ENCODE results near the gene GARIN1A.
"Not testable (repeated sequence)": the region's sequence is repeated elsewhere in the genome, so short reads cannot be mapped to it uniquely, and the experiment has no call there.

GARIN1A gene

DNA sequence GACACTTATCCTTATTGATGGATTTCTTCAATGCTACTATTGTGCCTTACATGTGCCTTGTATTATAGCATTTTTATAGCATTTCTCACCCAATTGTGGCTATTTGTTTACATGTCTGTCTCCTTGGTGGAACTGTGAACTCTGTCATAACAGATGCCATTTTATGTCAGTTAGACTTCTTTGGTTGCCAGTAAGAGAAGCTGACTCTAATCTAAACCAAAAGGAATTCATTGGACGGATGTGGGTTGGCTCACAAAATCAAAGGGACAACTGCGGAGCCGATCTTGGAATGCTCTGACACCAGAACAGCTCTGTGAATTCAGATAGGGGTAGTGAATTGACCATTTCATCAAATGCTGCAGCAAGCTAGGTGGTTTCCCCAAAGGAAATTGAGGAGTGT is 15.0 kb downstream of the GARIN1A start:
- no peak for DNase-seq

GRCh38 chr7:128688492-128688891 is 16.4 kb downstream of the GARIN1A start:
- no peak for DNase-seq

DNA sequence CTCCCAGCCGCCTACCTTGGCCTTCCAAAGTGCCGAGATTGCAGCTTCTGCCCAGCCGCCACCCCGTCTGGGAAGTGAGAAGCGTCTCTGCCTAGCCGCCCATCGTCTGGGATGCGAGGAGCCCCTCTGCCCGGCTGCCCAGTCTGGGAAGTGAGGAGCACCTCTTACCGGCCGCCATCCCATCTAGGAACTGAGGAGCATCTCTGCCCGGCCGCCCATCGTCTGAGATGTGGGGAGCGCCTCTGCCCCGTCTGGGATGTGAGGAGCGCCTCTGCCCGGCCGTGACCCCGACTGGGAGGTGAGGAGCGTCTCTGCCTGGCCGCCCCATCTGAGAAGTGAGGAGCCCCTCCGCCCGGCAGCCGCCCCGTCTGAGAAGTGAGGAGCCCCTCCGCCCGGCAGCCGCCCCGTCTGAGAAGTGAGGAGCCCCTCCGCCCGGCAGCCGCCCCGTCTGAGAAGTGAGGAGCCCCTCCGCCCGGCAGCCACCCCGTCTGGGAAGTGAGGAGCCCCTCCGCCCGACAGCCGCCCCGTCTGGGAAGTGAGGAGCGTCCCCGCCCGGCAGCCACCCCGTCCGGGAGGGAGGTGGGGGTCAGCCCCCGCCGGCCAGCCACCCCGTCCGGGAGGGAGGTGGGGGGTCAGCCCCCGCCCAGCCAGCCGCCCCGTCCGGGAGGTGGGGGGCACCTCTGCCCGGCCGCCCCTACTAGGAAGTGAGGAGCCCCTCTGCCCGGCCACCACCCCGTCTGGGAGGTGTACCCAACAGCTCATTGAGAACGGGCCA is 17.3 kb downstream of the GARIN1A start:
- DNase-seq = not testable (repeated sequence)

DNA sequence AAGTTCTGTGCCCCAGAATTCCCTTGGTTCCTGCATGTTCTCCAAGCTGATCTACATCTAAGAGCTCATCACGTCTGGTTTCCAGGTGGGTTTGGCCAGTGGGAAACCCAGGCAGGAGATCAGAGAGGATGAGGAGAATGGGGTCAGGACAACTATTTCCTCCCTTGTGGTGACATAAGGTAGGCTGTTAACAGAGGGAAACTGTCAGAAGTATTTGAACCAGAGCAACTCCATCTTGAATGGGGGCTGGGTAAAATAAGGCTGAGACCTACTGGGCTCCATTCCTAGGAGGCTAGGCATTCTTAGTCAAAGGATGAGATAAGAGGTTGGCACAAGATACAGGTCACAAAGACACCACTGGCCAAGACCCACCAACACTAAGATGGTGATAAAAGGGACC is 19.1 kb downstream of the GARIN1A start:
- DNase-seq = no peak

DNA sequence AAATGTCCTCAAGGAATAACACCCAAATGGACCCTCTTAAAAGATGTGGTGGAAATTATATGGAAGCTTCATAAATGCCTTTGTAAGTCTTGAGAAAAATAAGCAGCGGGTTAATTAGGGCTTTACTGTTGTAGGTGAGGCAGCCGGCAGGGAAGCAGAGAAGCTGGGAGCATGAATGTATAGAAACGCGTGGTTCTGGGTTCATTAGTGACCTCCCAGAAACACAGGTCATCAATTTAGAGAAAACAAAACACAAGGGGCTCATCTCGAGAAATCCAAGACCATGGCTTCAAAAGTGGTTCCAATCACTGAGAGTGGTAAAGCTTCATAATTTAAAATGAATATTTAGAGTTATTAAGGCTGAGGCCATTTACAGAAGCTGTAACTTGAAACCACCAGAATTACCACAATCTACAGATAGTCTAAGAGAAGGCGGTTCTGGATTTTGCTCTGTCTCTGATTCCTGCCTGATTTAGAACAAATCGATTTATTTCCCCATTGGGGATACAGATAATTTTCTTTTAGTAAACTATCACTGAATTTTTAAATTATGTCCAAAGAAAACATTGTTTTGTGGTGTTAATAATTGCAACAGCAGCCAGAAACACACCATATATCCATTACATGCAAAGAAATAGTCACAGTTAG is 20.7 kb downstream of the GARIN1A start:
- no peak for DNase-seq

- no peak for DNase-seq
These were observed 21.4 kb downstream of the GARIN1A start for GRCh38 chr7:128693373-128694015.

GRCh38 chr7:128694738-128695137 is 22.6 kb downstream of the GARIN1A start:
- DNase-seq = no peak

DNA sequence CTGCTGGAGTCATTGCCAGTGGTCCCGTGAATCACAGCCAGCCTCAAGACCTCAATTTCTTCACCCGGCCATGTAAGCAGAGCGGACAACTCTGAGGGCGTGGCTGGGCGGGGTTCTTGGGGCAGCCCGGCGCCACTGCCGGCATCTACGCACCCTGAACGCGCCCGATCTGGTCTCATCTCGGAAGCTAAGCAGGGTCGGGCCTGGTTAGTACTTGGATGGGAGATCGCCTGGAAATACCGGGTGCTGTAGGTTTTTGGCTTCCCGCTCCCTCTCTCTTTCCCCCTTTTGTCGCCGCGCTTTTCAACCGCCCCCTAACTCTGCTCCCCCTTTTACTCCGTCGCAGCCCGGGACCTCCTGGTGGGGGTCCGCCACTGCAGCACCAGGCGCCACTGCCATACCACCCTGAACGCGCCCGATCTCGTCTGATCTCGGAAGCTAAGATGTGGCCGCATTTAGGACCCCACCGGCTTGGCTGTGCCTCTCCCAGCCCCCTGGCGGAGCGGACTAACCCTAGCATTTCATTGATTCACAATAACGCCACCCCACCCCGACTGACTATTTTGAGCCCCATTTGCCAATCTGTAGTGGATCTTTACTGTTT is 25.3 kb downstream of the GARIN1A start:
- DNase-seq = no peak

- no peak for DNase-seq
These were observed 27.2 kb downstream of the GARIN1A start for GRCh38 chr7:128699196-128699712.

- DNase-seq = no peak
These were observed 27.8 kb downstream of the GARIN1A start for GRCh38 chr7:128699895-128700294.

GRCh38 chr7:128701062-128701785 is 29.1 kb downstream of the GARIN1A start:
- no peak for DNase-seq

DNA sequence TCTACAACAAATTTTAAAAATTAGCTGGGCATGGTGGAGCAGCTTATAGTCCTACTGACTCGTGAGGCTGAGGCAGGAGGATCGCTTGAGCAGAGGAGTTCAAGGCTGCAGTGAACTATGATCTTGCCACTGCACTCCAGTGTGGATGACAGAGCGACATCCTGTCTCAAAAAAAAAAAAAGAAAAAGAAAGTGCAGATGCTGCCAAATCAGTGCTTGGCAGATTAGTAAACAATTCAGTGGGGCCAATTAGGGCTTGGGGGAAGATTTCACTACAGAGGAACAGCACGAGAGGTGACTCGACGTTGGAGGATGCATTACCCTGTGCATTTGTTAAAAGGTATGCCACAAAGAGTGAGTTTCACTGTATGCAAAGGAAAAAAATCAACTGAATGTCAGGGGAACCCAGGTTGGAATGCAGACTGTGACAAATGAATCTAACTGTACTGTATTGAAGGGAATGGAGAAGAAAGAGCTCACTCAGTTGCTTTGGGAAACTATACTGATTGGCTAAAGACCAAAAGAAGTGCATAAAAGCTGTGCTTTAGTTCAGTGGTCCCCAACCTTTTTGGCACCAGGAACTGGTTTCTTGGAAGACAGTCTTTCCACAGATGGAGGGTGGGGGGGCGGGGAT is 31.6 kb downstream of the GARIN1A start:
- no peak for DNase-seq

DNA sequence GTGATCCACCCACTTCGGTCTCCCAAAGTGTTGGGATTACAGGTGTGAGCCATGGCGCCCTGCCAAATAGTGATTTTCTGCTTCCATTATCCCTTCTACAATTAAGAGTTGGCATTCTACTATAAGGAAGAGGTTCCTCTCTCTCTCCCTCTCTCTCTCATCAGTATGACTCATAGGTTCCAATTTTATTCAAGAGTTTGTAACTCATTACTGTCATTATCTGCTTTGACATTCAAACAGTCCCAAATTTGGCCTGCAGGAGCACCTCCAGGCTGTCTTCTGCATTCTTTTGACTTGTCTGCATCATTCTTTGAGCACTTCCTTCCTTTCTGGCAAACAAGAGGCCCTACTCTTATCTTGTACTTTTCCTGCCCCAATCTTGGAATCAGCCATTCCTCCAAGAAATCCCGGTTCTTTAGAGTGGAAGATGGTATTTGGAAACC is 33.8 kb downstream of the GARIN1A start:
- DNase-seq = no peak

DNA sequence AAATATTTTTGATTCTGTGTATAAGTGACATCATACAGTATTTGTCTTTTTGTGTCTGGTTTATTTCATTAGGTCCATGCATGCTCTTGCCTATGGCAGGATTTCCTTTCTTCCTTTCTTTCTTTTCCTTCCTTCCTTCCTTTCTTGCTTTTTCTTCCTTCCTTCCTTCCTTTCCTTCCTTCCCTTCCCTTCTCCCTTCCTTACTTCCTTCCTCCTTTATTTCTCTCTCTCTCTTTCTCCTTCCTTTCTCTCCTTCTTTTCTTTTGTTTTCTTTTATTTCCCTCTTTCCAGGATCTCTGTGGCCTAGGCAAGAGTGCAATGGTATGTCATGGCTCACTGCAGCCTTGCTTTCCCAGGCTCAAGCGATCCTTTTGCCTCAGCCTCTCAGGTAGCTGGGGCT is 35.7 kb downstream of the GARIN1A start:
- DNase-seq = no peak

DNA sequence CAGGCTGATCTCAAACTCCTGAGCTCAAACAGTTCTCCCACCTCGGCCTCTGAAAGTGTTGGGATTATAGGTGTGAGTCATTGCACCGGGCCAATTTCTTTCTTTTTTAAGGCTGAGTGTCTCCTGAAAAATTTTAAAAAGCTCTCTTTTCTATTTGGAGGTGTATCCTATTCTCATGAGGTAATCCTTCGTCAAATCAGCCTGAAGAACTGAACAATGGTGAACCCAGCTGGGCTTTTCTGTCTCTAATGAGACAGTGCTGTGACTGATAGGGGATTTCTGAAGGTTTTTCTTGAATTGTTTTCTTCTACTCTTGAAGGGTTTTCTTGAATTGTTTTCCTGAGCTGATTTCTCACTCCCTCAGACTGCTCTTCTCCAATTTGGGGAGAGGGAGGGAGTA is 36.1 kb downstream of the GARIN1A start:
- no peak for DNase-seq

- no peak for DNase-seq
These were observed 36.7 kb downstream of the GARIN1A start for GRCh38 chr7:128708824-128709223.

DNA sequence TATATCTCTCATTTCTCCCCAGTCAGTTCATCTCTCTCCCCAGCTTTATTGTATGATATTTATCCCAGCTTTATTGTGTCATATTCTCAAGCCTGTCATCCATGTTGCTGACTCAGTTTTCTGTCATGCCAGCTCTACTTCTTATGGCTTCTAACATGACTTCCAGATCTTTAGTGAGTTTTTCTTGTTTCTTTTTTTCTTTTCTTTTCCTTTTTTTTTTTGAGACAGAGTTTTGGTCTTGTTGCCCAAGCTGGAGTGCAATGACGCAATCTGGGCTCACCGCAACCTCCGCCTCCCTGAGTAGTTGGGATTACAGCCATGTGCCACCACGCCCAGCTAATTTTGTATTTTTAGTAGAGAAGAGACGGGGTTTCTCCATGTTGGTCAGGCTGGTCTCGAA is 38.4 kb downstream of the GARIN1A start:
- DNase-seq = no peak

DNA sequence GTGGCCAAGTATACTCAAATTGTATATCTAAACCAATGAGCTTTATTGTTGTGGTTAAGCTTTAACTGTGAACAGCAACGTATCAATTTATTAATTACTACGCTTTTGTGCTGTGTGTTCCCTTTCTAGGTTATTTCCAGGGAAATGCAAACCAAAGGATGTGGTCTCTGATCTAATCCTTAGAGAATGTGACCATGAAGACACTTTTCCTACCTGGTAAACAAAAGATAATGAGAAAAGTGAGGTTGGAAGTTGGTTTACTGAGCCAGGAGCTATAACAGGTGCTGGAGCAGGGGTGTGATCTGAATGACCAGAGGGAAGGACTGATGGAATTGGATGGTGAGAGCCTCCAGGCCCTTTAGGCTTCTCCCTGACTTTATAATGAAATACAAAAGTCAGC is 41.7 kb downstream of the GARIN1A start:
- no peak for DNase-seq

DNA sequence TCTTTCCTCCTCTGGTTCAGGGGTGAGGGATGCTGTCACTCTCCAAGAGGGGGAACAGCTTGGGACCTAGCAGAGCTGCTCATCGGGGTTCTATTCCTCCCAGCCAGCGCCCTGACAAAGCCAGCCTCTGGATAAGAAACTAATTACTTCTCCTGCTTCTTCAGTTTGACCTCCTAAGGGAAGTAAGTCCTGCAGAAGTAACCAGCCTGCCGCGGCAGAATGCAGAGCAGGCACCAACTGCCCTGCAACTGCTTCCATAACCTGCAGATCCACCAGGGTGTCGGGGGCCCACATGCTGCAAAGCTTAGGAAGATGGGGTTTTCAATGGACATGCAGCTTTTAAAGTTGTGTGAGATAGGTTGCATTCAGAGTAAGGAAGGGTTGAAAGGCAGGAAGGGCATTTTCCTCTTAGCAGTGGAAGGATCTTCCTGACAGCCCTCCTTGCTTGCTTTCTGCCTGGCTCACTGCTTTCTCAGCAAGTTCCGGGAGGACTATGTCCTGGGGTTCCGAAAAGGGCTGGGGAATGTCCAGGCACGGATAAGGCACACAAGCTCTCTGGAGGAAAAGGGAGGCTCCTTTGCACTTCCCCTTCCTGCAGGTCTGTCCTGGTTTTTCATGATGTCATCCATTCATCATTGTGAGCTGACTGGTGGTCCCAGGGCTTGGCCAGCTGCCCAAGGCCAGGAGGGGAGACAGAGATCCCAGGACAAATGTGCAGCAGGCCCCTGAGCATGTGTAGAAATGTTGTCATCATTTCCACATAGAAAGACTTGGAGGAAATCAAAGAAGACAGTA is 42.8 kb downstream of the GARIN1A start:
- no peak for DNase-seq

- DNase-seq = no peak
These were observed 47.0 kb downstream of the GARIN1A start for GRCh38 chr7:128718967-128719642.

- no peak for DNase-seq
These were observed 49.3 kb downstream of the GARIN1A start for GRCh38 chr7:128721376-128721775.
